CD14-positive monocyte (primary cell): Measurements from ENCODE around the gene STKLD1. TPM values are rescaled to one million over a fixed set of nuclear protein-coding genes. Genes with fewer than 3 reads are reported as not detected.

Experiments used
- DNase-seq, 3 donors: peaks; one replicate each; pipeline ENCODE4 v3.0.0-alpha.2; 2011 to 2022
- H2AFZ ChIP-seq: 2 replicates; pipeline ENCODE4 v1.6.0; 2012; ENCODE audit warnings: mild to moderate bottlenecking, low read depth, low read length, inconsistent platforms; ENCODE audit not compliant: insufficient read depth, poor library complexity, severe bottlenecking
- H3K27ac ChIP-seq, 2 donors: 1 replicate in 1 of 2; 2 replicates in 1 of 2; pipeline ENCODE4 v1.5.1; 2012 to 2013; ENCODE audit warnings: low read length in 2 of 2, control low read depth in 1 of 2, inconsistent platforms in 1 of 2, low read depth in 1 of 2, mild to moderate bottlenecking in 1 of 2
- H3K27me3 ChIP-seq, 2 donors: one replicate each; pipeline versions ENCODE4 v1.6.0 to v1.6.1; 2011 to 2013; ENCODE audit warnings: low read length in 2 of 2; ENCODE audit not compliant: control insufficient read depth in 2 of 2, insufficient read depth in 2 of 2
- H3K36me3 ChIP-seq, 2 donors: replicated peaks in 1 of 2; 1 replicate in 1 of 2; 2 replicates in 1 of 2; pipeline versions ENCODE4 v1.5.1 to v1.6.1; 2012 to 2013; ENCODE audit warnings: low read length in 2 of 2, control low read depth in 1 of 2, inconsistent platforms in 1 of 2, mild to moderate bottlenecking in 1 of 2; ENCODE audit not compliant: insufficient read depth in 2 of 2, control insufficient read depth in 1 of 2
- H3K4me1 ChIP-seq, 2 donors: 1 replicate in 1 of 2; 2 replicates in 1 of 2; pipeline versions ENCODE4 v1.5.1 to v1.6.1; 2012 to 2013; ENCODE audit warnings: low read length in 2 of 2, control low read depth in 1 of 2, inconsistent platforms in 1 of 2, mild to moderate bottlenecking in 1 of 2, moderate library complexity in 1 of 2; ENCODE audit not compliant: insufficient read depth in 2 of 2, control insufficient read depth in 1 of 2
- H3K4me2 ChIP-seq: replicated peaks from 2 replicates; pipeline ENCODE3; 2012; ENCODE audit warnings: low read length, moderate library complexity, mild to moderate bottlenecking; ENCODE audit not compliant: poor library complexity, severe bottlenecking; ENCODE audit errors: extremely low read depth
- H3K4me3 ChIP-seq, 3 experiments: fragments of 200-600 bp in 1 of 3; sonication (generic) in 1 of 3; replicated peaks in 1 of 3; 1 replicate in 2 of 3; 2 replicates in 1 of 3; pipeline ENCODE4 v1.5.1; 2011 to 2013; ENCODE audit warnings: low read length in 3 of 3, mild to moderate bottlenecking in 3 of 3, control low read depth in 2 of 3, low read depth in 2 of 3, inconsistent platforms in 1 of 3, moderate library complexity in 1 of 3
- H3K79me2 ChIP-seq: 2 replicates; pipeline ENCODE4 v1.6.0; 2012; ENCODE audit warnings: mild to moderate bottlenecking, control low read depth, inconsistent platforms, low read length, moderate library complexity; ENCODE audit not compliant: insufficient read depth
- H3K9ac ChIP-seq: 2 replicates; pipeline ENCODE4 v1.6.0; 2017; ENCODE audit warnings: low read length, mild to moderate bottlenecking; ENCODE audit not compliant: insufficient read depth, poor library complexity, severe bottlenecking
- H3K9me3 ChIP-seq, 2 donors: replicated peaks in 1 of 2; 1 replicate in 1 of 2; 2 replicates in 1 of 2; pipeline versions ENCODE4 v1.5.1 to v1.6.1; 2012 to 2013; ENCODE audit warnings: low read length in 2 of 2, control low read depth in 1 of 2; ENCODE audit not compliant: control insufficient read depth in 1 of 2, insufficient read depth in 1 of 2
- H4K20me1 ChIP-seq: 2 replicates; pipeline ENCODE4 v1.6.0; 2012; ENCODE audit warnings: mild to moderate bottlenecking, low read length, control low read depth, moderate library complexity; ENCODE audit not compliant: insufficient read depth
- H3K27ac Mint-ChIP-seq, 7 donors: one replicate each; pipeline ENCODE4 v1.8.0; 2020; ENCODE audit warnings: mild to moderate bottlenecking in 7 of 7, mixed read lengths in 7 of 7, moderate library complexity in 6 of 7, inconsistent platforms in 2 of 7
- H3K27me3 Mint-ChIP-seq, 3 donors: one replicate each; pipeline ENCODE4 v1.8.0; 2021 to 2022; ENCODE audit warnings: low read depth in 3 of 3, mild to moderate bottlenecking in 3 of 3, mixed read lengths in 3 of 3, moderate library complexity in 3 of 3, inconsistent platforms in 1 of 3
- H3K36me3 Mint-ChIP-seq, 2 donors: one replicate each; pipeline ENCODE4 v1.8.0; 2020; ENCODE audit warnings: mixed read lengths in 2 of 2, inconsistent platforms in 1 of 2, mild to moderate bottlenecking in 1 of 2
- H3K4me1 Mint-ChIP-seq: one replicate; pipeline ENCODE4 v1.8.0; 2020; ENCODE audit warnings: mild to moderate bottlenecking, mixed read lengths
- H3K4me3 Mint-ChIP-seq, 2 donors: one replicate each; pipeline ENCODE4 v1.8.0; 2020; ENCODE audit warnings: mild to moderate bottlenecking in 2 of 2, mixed read lengths in 2 of 2, moderate library complexity in 1 of 2
- H3K9me3 Mint-ChIP-seq, 7 donors: one replicate each; pipeline ENCODE4 v1.8.0; 2020 to 2022; ENCODE audit warnings: mixed read lengths in 7 of 7, mild to moderate bottlenecking in 6 of 7, moderate library complexity in 6 of 7, inconsistent platforms in 2 of 7
- WGBS: methylation state at CpG from one replicate; pipeline ENCODE4 v1.1.5; 2013; ENCODE audit warnings: missing lambda C conversion rate; ENCODE audit not compliant: insufficient coverage; 5-methylcytosine and 5-hydroxymethylcytosine counted together
- intact Hi-C, 2 donors: fragments of 100-400 bp; cut with micrococcal nuclease; formaldehyde crosslinking; loops; one replicate each; pipeline versions ENCODE4 v1.15.0 to v1.15.1; 2023
- polyA plus RNA-seq, 3 donors: library from polyadenylated mRNA; depleted of rRNA in 1 of 3; unstranded in 2 of 3; stranded (reverse) in 1 of 3; fragments of 300-500 nt in 2 of 3; fragments of >200 nt in 1 of 3; fragmentation: Illumina TruSeq in 2 of 3; gene quantifications; 1 replicate in 2 of 3; 2 replicates in 1 of 3; pipeline ENCODE4 v1.2.3, GENCODE V29; 2012 to 2021
- TF ChIP-seq, protein P1 (sequence below): fragments of 200-600 bp; IDR thresholded peaks from one replicate; pipeline ENCODE4 v1.8.0; 2022; ENCODE audit warnings: antibody characterized with exemption, mild to moderate bottlenecking

STKLD1 gene
- polyA plus RNA-seq, 3 donors, result 0.27 TPM; not detected in 2

DNA sequence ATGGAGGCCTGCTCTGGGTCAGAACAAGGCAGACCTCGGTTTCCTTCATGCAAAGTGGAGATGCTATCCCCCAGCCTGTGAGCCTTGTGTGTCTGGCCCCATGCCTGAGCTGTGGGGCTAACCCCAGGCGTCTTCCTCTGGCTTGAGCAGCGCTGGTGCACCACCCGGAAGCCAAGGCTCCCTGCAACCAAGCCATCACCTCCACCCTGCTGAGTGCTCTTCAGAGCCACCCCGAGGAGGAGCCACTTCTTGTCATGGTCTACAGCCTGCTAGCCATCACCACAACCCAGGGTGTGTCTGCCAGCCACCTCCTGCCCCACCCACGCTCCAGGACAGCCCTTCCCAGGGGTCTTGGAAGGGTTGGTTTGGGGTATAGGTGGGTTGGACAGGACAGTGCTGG, 25.4 kb downstream of the STKLD1 start:
- TF ChIP-seq, protein P1, sequence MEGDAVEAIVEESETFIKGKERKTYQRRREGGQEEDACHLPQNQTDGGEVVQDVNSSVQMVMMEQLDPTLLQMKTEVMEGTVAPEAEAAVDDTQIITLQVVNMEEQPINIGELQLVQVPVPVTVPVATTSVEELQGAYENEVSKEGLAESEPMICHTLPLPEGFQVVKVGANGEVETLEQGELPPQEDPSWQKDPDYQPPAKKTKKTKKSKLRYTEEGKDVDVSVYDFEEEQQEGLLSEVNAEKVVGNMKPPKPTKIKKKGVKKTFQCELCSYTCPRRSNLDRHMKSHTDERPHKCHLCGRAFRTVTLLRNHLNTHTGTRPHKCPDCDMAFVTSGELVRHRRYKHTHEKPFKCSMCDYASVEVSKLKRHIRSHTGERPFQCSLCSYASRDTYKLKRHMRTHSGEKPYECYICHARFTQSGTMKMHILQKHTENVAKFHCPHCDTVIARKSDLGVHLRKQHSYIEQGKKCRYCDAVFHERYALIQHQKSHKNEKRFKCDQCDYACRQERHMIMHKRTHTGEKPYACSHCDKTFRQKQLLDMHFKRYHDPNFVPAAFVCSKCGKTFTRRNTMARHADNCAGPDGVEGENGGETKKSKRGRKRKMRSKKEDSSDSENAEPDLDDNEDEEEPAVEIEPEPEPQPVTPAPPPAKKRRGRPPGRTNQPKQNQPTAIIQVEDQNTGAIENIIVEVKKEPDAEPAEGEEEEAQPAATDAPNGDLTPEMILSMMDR, result no peak
- no peak overlapping the region for H3K9ac ChIP-seq
- Mint-ChIP-seq H3K9me3 (no peaks in the 10 kb centered on the region), H3K4me1 (no peaks in the 10 kb centered on the region), H3K27me3 (peaks cover 1 to 4% (median 3%) of the 10 kb centered on the region in 3 donors), H3K36me3 (peaks cover 19 to 26% of the 10 kb centered on the region in 2 donors), H3K27ac (peak overlapping the region in 1 of 7 donors; percentile 68), H3K4me3 (no peak overlapping the region)
- no peak overlapping the region for H2AFZ ChIP-seq
- no peaks in the 10 kb centered on the region for H3K4me1 ChIP-seq
- H3K36me3 ChIP-seq, result peaks cover 32% of the 10 kb centered on the region in 2 donors
- no peak for DNase-seq
- intact Hi-C loops, result loop anchor here in 1 of 2 donors (10.0 kb wide), 1 partner anchor 167 kb away; no protein-coding TSS in a partner anchor
- no peak overlapping the region for H3K4me2 ChIP-seq
- H3K27me3 ChIP-seq, result no peaks in the 10 kb centered on the region
- peaks cover 8% of the 10 kb centered on the region for H4K20me1 ChIP-seq
- H3K4me3 ChIP-seq, result no peak overlapping the region
- no peak overlapping the region for H3K27ac ChIP-seq
- H3K9me3 ChIP-seq, result no peaks in the 10 kb centered on the region
- 94% methylated on average over 4 of the region's 6 CpGs for WGBS
- H3K79me2 ChIP-seq, result no peaks in the 10 kb centered on the region

DNA sequence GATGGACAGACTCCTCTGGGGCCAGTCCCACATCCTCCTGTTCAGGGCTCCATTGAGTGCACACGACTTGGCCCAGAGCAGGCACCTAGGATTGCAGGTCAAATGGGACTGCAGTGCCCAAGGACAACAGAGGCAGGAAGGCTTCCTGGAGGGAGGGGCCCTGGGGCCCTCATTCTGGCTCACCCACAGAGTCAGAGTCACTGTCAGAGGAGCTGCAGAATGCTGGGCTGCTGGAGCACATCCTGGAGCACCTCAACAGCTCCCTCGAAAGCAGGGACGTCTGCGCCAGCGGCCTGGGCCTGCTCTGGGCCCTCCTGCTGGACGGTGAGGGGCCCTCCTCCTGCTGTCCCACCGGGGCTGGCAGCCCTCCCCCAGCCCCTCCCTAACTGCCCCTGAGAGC, 26.5 kb downstream of the STKLD1 start:
- H4K20me1 ChIP-seq, result peaks cover 9% of the 10 kb centered on the region
- Mint-ChIP-seq H3K4me1 (no peaks in the 10 kb centered on the region), H3K9me3 (no peaks in the 10 kb centered on the region), H3K27me3 (peaks cover 1 to 4% (median 1%) of the 10 kb centered on the region in 3 donors), H3K4me3 (no peak overlapping the region), H3K36me3 (peaks cover 28 to 37% of the 10 kb centered on the region in 2 donors), H3K27ac (no peak overlapping the region)
- H3K36me3 ChIP-seq, result peaks cover 40 to 43% of the 10 kb centered on the region in 2 donors
- no peaks in the 10 kb centered on the region for H3K9me3 ChIP-seq
- no peak overlapping the region for H3K4me3 ChIP-seq
- no peak for DNase-seq
- no peak overlapping the region for H3K9ac ChIP-seq
- WGBS, result 78% methylated on average over 7 of the region's 7 CpGs
- H3K27ac ChIP-seq, result no peak overlapping the region
- no peak overlapping the region for H2AFZ ChIP-seq
- no peaks in the 10 kb centered on the region for H3K27me3 ChIP-seq
- no peaks in the 10 kb centered on the region for H3K79me2 ChIP-seq
- TF ChIP-seq, protein P1, result no peak
- no peaks in the 10 kb centered on the region for H3K4me1 ChIP-seq
- intact Hi-C loops, result loop anchor here in 1 of 2 donors (10.0 kb wide), 1 partner anchor 168 kb away; no protein-coding TSS in a partner anchor
- no peak overlapping the region for H3K4me2 ChIP-seq
